ENCODE results near the gene GSTM1. TPM values are rescaled to one million over a fixed set of nuclear protein-coding genes. Genes with fewer than 3 reads are reported as not detected.

Gene GSTM1
- 0.96 and 5.1 TPM in 2 replicates for total RNA-seq

GRCh38 chr1:109687641-109688499 lies at the start of gene GSTM1:
GSTM1 (plus strand) TSS chr1:109687817; CDS start chr1:109687874, 57 bp downstream.

GRCh38 chr1:109655615-109656519 lies 31.8 kb upstream of the GSTM1 start, which contains the start of gene GSTM4:
GSTM4 (plus strand) TSS chr1:109656099; CDS start chr1:109656390, 291 bp downstream.

GRCh38 chr1:109667452-109668122 lies 20.0 kb upstream of the GSTM1 start, which contains the start of gene GSTM2:
GSTM2 (plus strand) TSS chr1:109668057; CDS start chr1:109668116, 59 bp downstream.

DNA sequence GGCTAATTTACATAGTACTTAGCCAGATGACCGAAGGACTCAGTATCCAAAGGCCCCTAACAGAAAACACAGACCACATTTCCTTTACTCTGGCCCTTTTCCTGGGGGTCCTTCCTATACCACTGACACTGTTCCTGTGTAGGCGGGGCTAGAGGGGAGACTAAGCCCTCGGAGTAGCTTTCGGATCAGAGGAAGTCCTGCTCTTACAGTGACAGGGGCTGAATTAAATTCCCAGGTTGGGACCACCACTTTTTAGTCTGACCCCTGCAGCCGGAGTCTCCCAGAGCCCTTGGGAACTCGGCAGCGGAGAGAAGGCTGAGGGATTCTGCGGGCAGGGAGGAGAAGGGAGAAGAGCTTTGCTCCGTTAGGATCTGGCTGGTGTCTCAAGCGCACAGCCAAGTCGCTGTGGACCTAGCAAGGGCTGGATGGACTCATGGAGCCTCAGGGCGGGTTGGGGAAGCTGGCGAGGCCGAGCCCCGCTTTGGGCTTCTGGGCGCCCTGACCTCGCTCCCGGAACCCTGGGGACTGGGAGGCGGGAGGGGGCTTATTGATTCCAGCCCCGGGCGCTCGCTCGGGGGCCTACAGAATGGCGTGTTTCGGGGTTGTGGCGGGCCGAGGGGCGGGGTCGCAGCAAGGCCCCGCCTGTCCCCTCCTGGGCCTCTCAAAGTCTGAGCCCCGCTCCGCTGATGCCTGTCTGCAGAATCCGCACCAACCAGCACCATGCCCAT lies 24.1 kb downstream of the GSTM1 start, which contains the start of gene GSTM5:
TSS of gene GSTM5 (plus strand) at position 659 of the 728 bp plus-strand sequence. CDS start at position 721, 62 bp downstream.

GRCh38 chr1:109740615-109741373 lies 53.2 kb downstream of the GSTM1 start, which contains the start of gene GSTM3:
GSTM3 (minus strand) TSS chr1:109741038; CDS start chr1:109740287, 751 bp downstream.

Other genes starting within 250 kb of the GSTM1 start
- gene SYPL2, start 221.3 kb upstream of the GSTM1 start, total RNA-seq: not detected in 2 replicates
- gene ATXN7L2, start 203.9 kb upstream of the GSTM1 start, total RNA-seq: 0.96 and 1.1 TPM in 2 replicates
- gene CYB561D1, start 193.7 kb upstream of the GSTM1 start, total RNA-seq: 4.5 and 4.8 TPM in 2 replicates
- gene AMIGO1, start 178.1 kb upstream of the GSTM1 start, total RNA-seq: 0.48 and 0.64 TPM in 2 replicates
- gene GPR61, start 147.9 kb upstream of the GSTM1 start, total RNA-seq: not detected in 2 replicates
- 13.4 and 20.2 TPM in 2 replicates for gene GNAI3, start 139.2 kb upstream of the GSTM1 start, total RNA-seq
- gene GNAT2, start 68.2 kb upstream of the GSTM1 start, total RNA-seq: 0.64 TPM in 1 of 2 replicates, not detected in the other
- 31.6 and 31.8 TPM in 2 replicates for gene AMPD2, start 68.0 kb upstream of the GSTM1 start, total RNA-seq
- 2.3 and 6.3 TPM in 2 replicates for gene GSTM4, start 31.7 kb upstream of the GSTM1 start, total RNA-seq
- gene GSTM2, start 19.8 kb upstream of the GSTM1 start, total RNA-seq: 1.9 and 3.6 TPM in 2 replicates
- not detected in 2 replicates for gene GSTM5, start 24.4 kb downstream of the GSTM1 start, total RNA-seq
- gene GSTM3, start 53.2 kb downstream of the GSTM1 start, total RNA-seq: 8.5 and 24.1 TPM in 2 replicates
- not detected in 2 replicates for gene EPS8L3, start 76.1 kb downstream of the GSTM1 start, total RNA-seq
- 1.1 and 9.4 TPM in 2 replicates for gene CSF1, start 223.0 kb downstream of the GSTM1 start, total RNA-seq